K562 treated with DMSO at 1 percent for 48 hours (cell line): ENCODE data around the gene CEP57. TPM values are rescaled to one million over a fixed set of nuclear protein-coding genes. Genes with fewer than 3 reads are reported as not detected.

Experiments
- total RNA-seq: library from RNA; unstranded; fragments of 300-600 nt; gene quantifications from 2 replicates; pipeline ENCODE4 v1.2.3, GENCODE V29; 2022; ENCODE audit warnings: low replicate concordance; ENCODE audit errors: extremely low read depth

CEP57 gene
- total RNA-seq, result not detected in 2 replicates

GRCh38 chr11:95790123-95790932, at the start of gene CEP57:
TSS of gene CEP57 (plus strand) at chr11:95790498. CDS start at chr11:95790699, 201 bp downstream.

GRCh38 chr11:95789506-95790122, 684 bp upstream of the CEP57 start, which contains the start of gene FAM76B:
TSS of gene FAM76B (minus strand) at chr11:95789782. CDS start at chr11:95789478, 304 bp downstream.

Other genes starting within 250 kb of the CEP57 start
- not detected in 2 replicates for gene FAM76B, start 716 bp upstream of the CEP57 start, total RNA-seq
- not detected in 2 replicates for gene MTMR2, start 133.6 kb downstream of the CEP57 start, total RNA-seq